ENCODE results near the gene NDUFA3. TPM values are rescaled to one million over a fixed set of nuclear protein-coding genes. Genes with fewer than 3 reads are reported as not detected.

Gene NDUFA3
- total and polyA plus RNA-seq, 7 experiments from 2014 or later, result 64.4 to 490 (median 124) TPM

DNA sequence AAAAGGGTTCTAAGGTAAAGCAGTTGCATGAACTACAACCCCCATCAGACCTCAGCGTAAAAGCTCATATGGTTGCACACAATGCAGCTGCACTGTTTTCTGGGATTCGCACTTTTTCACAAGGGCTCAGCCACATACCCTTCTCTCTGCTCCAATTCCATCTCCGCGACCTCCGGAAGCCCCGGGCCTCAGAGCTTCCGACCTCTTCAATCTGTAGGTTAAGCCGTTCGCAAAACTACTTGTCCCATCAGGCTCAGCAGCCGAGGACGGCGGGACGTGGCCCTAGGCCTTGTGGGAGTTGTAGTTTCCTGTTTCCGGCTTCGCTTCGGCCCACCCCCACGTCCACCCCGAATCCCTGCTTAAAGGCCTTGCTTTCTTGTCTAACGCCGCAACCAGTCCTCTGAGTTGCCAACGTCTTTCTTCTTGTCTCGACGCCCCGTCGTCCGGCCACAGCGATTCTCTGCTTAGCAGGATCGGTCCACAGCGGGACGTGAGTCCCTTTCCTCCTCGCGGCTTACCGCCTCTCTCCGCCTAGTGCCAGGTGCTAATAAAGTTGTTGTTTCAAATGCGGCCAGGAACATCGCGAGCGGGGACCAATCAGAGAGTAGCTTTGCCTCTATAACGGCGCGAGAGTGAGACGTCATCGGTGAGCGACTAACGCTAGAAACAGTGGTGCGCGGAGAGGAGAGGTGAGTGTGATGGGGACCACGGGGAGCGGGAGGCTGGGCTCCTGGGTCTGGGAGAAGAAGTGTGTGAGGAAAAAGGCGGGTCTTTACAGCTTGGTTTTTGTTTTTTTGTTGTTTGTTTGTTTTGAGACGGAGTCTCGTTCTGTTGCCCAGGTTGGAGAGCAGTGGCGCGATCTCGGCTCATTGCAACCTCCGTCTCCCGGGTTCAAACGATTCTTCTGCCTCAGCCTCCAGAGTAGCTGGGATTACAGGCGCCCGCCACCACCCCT is 12.7 kb downstream of the NDUFA3 start, which contains the start of the genes PRPF31 and TFPT:
Gene PRPF31, plus strand, starts transcription at position 646 of the 955 bp plus-strand sequence. CDS start 2,525 bp downstream, outside the sequence.
Gene TFPT, minus strand, starts transcription at position 549 of the 955 bp plus-strand sequence. Its CDS starts 388 bp downstream, at position 161.
- Mint-ChIP-seq H3K4me1 (peaks cover 23 to 48% (median 42%) of the 10 kb centered on the region in 7 donors), H3K9me3 (peaks cover 0 to 5% (median 0%) of the 10 kb centered on the region in 11 donors), H3K27me3 (peaks cover 0 to 2% (median 0%) of the 10 kb centered on the region in 5 donors), H3K27ac (peak within 1 kb of the TSS; percentile 88 to 97 (median 94)), H3K4me3 (peak within 1 kb of the TSS; percentile 86 to 96 (median 94)), H3K36me3 (peaks cover 7 to 20% (median 14%) of the 10 kb centered on the region in 5 donors)
- intact Hi-C loops (cut with micrococcal nuclease), result loop anchor here (1.0 to 10.0 kb wide), 14 partner anchors 13 to 1002 kb away; partner anchors contain the start of genes CNOT3 (in 2 of the 2), LENG1 (in 2 of the 2), NDUFA3 (in 2 of the 2) and PPP1R12C (in 2 of the 2)
- ATAC-seq (peak; percentile 92), DNase-seq (peak; percentile 80 to 98 (median 97))
- peak within 1 kb of the TSS; percentile 88 for H3K27ac ChIP-seq (ENCODE audit: low read depth, low read length)
- peaks cover 11 to 20% of the 10 kb centered on the region in 2 donors for H3K4me1 ChIP-seq (ENCODE audit: control insufficient read depth in 2 of 2, insufficient read depth in 2 of 2, low read length in 2 of 2)
- ChIA-PET POLR2A (interaction anchor here (0.8 to 5.0 kb wide), 17 partner anchors 9 to 1293 kb away, joined by 3 to 86 read pairs (median 4); partner anchors contain the start of genes CNOT3, LENG1, LENG8 and MBOAT7), CTCF (interaction anchor here (0.6 to 1.5 kb wide), 5 partner anchors 17 to 151 kb away, joined by 3 to 4 read pairs (median 3); no protein-coding TSS in a partner anchor)
- no peaks in the 10 kb centered on the region for H3K27me3 ChIP-seq (ENCODE audit: control insufficient read depth in 2 of 2, insufficient read depth in 2 of 2, low read length in 2 of 2)
- no peaks in the 10 kb centered on the region for H3K9me3 ChIP-seq (ENCODE audit: control insufficient read depth in 2 of 3, low read length in 3 of 3)
- H3K4me3 ChIP-seq (ENCODE audit: low read length), result peak within 1 kb of the TSS; percentile 94
- H3K36me3 ChIP-seq (ENCODE audit: control insufficient read depth in 2 of 3, insufficient read depth in 3 of 3, low read length in 3 of 3), result peaks cover 0 to 33% (median 6%) of the 10 kb centered on the region in 3 experiments

DNA sequence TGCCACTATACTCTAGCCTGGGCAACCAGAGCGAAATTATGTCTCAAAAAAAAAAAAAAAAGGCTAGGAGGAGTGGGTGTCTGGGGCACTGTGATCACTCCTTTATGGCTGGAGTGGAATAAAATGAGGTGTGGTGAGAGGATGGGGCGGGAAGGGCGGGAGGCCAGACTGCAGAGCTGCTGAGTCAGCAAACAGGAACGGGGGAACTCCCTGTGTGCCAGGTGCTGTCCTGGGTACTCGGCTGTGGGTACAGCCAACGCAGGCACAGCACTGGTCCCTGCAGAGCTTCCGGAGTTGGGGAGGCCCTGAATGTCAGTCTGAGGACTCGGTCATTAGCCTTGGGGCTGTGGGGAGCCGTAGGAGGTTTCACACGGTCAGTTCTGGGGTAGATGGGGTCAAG is 18.6 kb downstream of the NDUFA3 start:
- peaks cover 3 to 40% (median 9%) of the 10 kb centered on the region in 5 donors for H3K36me3 Mint-ChIP-seq
- no peak overlapping the region for H3K27ac Mint-ChIP-seq
- no peaks in the 10 kb centered on the region for H3K9me3 Mint-ChIP-seq
- no peaks in the 10 kb centered on the region for H3K9me3 ChIP-seq (ENCODE audit: control insufficient read depth in 2 of 3, low read length in 3 of 3)
- DNase-seq, result no peak
- intact Hi-C loops (cut with micrococcal nuclease), result no loop called here
- no peak for ATAC-seq
- peaks cover 0 to 10% of the 10 kb centered on the region in 2 donors for H3K4me1 ChIP-seq (ENCODE audit: control insufficient read depth in 2 of 2, insufficient read depth in 2 of 2, low read length in 2 of 2)
- peaks cover 6 to 79% (median 18%) of the 10 kb centered on the region in 3 experiments for H3K36me3 ChIP-seq (ENCODE audit: control insufficient read depth in 2 of 3, insufficient read depth in 3 of 3, low read length in 3 of 3)
- no peak overlapping the region for H3K27ac ChIP-seq (ENCODE audit: low read depth, low read length)
- POLR2A ChIA-PET, result no interaction called here
- H3K4me3 ChIP-seq (ENCODE audit: low read length), result no peak overlapping the region
- H3K4me1 Mint-ChIP-seq, result peaks cover 5 to 19% (median 11%) of the 10 kb centered on the region in 7 donors
- H3K4me3 Mint-ChIP-seq, result no peak overlapping the region
- CTCF ChIA-PET, result no interaction called here
- no peaks in the 10 kb centered on the region for H3K27me3 ChIP-seq (ENCODE audit: control insufficient read depth in 2 of 2, insufficient read depth in 2 of 2, low read length in 2 of 2)
- no peaks in the 10 kb centered on the region for H3K27me3 Mint-ChIP-seq

DNA sequence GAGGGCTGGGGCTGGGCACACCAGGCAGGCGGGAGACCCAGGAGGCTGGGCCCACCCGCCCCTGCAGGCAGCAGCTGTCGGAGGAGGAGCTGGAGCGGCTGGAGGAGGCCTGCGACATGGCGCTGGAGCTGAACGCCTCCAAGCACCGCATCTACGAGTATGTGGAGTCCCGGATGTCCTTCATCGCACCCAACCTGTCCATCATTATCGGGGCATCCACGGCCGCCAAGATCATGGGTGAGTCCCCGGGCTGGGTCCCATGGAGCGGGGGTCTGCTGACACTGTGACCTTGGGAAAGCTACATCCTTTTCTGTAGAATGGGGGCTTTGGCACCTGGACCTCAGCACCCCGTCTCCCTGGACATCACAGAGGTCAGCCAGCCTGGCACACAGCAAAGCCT is 21.0 kb downstream of the NDUFA3 start:
- intact Hi-C loops (cut with micrococcal nuclease), result no loop called here
- Mint-ChIP-seq H3K4me1 (no peaks in the 10 kb centered on the region), H3K36me3 (peaks cover 10 to 39% (median 14%) of the 10 kb centered on the region in 5 donors), H3K27ac (no peak overlapping the region), H3K9me3 (no peaks in the 10 kb centered on the region), H3K4me3 (no peak overlapping the region), H3K27me3 (no peaks in the 10 kb centered on the region)
- peaks cover 6 to 97% (median 24%) of the 10 kb centered on the region in 3 experiments for H3K36me3 ChIP-seq (ENCODE audit: control insufficient read depth in 2 of 3, insufficient read depth in 3 of 3, low read length in 3 of 3)
- H3K27me3 ChIP-seq (ENCODE audit: control insufficient read depth in 2 of 2, insufficient read depth in 2 of 2, low read length in 2 of 2), result no peaks in the 10 kb centered on the region
- H3K4me1 ChIP-seq (ENCODE audit: control insufficient read depth in 2 of 2, insufficient read depth in 2 of 2, low read length in 2 of 2), result no peaks in the 10 kb centered on the region
- no peak overlapping the region for H3K4me3 ChIP-seq (ENCODE audit: low read length)
- DNase-seq (no peak), ATAC-seq (no peak)
- POLR2A ChIA-PET, result interaction anchor here (1.4 to 1.9 kb wide), 2 partner anchors 8 to 13 kb away, joined by 3 to 11 read pairs; partner anchors contain the start of genes PRPF31 and TFPT
- no peak overlapping the region for H3K27ac ChIP-seq (ENCODE audit: low read depth, low read length)
- CTCF ChIA-PET, result no interaction called here
- no peaks in the 10 kb centered on the region for H3K9me3 ChIP-seq (ENCODE audit: control insufficient read depth in 2 of 3, low read length in 3 of 3)

DNA sequence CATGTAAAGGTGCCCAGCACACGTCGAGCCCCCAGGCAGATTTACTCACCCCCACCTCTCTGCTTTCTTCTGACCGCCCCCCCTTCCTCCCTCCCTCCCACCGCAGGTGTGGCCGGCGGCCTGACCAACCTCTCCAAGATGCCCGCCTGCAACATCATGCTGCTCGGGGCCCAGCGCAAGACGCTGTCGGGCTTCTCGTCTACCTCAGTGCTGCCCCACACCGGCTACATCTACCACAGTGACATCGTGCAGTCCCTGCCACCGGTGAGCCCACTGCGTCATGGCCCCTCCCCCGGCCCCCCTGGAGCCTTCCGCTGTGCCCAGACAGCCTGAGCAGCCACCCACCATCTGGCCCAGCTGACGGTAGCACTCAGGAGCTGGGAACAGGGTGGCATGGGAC is 21.7 kb downstream of the NDUFA3 start:
- no peaks in the 10 kb centered on the region for H3K4me1 ChIP-seq (ENCODE audit: control insufficient read depth in 2 of 2, insufficient read depth in 2 of 2, low read length in 2 of 2)
- POLR2A ChIA-PET, result interaction anchor here (1.9 kb wide), 1 partner anchor 9 kb away, joined by 11 read pairs; the partner anchor contains the start of genes PRPF31 and TFPT
- intact Hi-C loops (cut with micrococcal nuclease), result no loop called here
- H3K27ac ChIP-seq (ENCODE audit: low read depth, low read length), result no peak overlapping the region
- Mint-ChIP-seq H3K27ac (no peak overlapping the region), H3K4me3 (no peak overlapping the region), H3K36me3 (peaks cover 10 to 39% (median 14%) of the 10 kb centered on the region in 5 donors), H3K9me3 (no peaks in the 10 kb centered on the region), H3K27me3 (no peaks in the 10 kb centered on the region), H3K4me1 (no peaks in the 10 kb centered on the region)
- H3K9me3 ChIP-seq (ENCODE audit: control insufficient read depth in 2 of 3, low read length in 3 of 3), result no peaks in the 10 kb centered on the region
- no peak overlapping the region for H3K4me3 ChIP-seq (ENCODE audit: low read length)
- CTCF ChIA-PET, result no interaction called here
- peaks cover 9 to 98% (median 24%) of the 10 kb centered on the region in 3 experiments for H3K36me3 ChIP-seq (ENCODE audit: control insufficient read depth in 2 of 3, insufficient read depth in 3 of 3, low read length in 3 of 3)
- DNase-seq (no peak), ATAC-seq (no peak)
- no peaks in the 10 kb centered on the region for H3K27me3 ChIP-seq (ENCODE audit: control insufficient read depth in 2 of 2, insufficient read depth in 2 of 2, low read length in 2 of 2)

DNA sequence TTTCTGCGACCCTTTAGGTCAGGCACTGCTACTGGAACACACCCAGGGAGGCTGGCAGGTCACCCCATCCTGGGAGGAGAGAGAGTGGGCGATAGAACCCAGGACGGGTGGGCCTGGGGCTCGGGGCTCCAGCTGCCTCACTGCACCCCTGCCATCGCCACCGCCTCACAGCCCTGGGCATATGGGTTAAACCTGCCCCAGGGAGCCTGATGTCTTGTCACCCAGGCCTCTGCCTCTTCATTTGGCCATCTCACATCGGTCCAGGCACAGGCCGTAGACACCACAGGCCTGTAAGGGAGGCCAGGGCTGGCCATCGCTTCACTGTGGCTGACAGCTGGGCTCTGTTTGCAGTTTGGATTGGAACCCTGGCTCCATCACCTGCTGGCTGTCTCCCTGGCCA is 23.1 kb downstream of the NDUFA3 start:
- no peaks in the 10 kb centered on the region for H3K27me3 Mint-ChIP-seq
- no peak overlapping the region for H3K4me3 Mint-ChIP-seq
- ATAC-seq, result no peak
- DNase-seq, result no peak
- peaks cover 7 to 35% (median 11%) of the 10 kb centered on the region in 5 donors for H3K36me3 Mint-ChIP-seq
- H3K4me1 Mint-ChIP-seq, result no peaks in the 10 kb centered on the region
- ChIA-PET POLR2A (no interaction called here), CTCF (no interaction called here)
- H3K27ac Mint-ChIP-seq, result no peak overlapping the region
- peaks cover 9 to 93% (median 24%) of the 10 kb centered on the region in 3 experiments for H3K36me3 ChIP-seq (ENCODE audit: control insufficient read depth in 2 of 3, insufficient read depth in 3 of 3, low read length in 3 of 3)
- H3K9me3 ChIP-seq (ENCODE audit: control insufficient read depth in 2 of 3, low read length in 3 of 3), result no peaks in the 10 kb centered on the region
- no peak overlapping the region for H3K4me3 ChIP-seq (ENCODE audit: low read length)
- no peaks in the 10 kb centered on the region for H3K4me1 ChIP-seq (ENCODE audit: control insufficient read depth in 2 of 2, insufficient read depth in 2 of 2, low read length in 2 of 2)
- no peaks in the 10 kb centered on the region for H3K27me3 ChIP-seq (ENCODE audit: control insufficient read depth in 2 of 2, insufficient read depth in 2 of 2, low read length in 2 of 2)
- no peaks in the 10 kb centered on the region for H3K9me3 Mint-ChIP-seq
- intact Hi-C loops (cut with micrococcal nuclease), result no loop called here
- H3K27ac ChIP-seq (ENCODE audit: low read depth, low read length), result no peak overlapping the region

DNA sequence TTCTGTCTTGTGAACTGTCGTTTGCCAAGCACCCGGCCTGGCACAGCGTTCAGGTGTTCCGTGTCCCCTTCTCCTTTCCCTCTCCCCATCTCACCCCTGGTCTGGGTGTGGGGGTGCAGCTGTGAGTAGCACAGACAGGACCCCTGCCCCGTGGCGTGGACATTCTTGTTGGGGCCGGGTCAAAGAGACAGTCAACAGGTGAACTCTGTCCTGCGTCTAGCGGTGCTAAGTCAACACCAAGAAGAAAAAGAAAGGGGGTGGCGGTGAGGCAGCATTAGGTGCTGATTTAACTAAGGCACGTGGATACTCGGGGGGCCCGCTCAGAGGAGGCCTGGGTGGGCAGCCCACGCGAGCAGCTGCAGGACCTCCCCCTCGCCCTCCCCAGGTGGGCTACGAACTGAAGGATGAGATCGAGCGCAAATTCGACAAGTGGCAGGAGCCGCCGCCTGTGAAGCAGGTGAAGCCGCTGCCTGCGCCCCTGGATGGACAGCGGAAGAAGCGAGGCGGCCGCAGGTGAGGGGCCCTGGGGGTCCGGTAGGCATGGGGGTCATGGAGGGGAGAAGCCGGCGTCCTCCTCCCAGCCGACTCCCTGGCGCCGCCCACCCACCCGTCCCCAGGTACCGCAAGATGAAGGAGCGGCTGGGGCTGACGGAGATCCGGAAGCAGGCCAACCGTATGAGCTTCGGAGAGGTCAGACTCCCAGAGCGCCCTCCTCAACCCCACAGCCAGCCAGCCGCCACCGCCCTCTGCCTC is 25.2 kb downstream of the NDUFA3 start:
- no peaks in the 10 kb centered on the region for H3K27me3 ChIP-seq (ENCODE audit: control insufficient read depth in 2 of 2, insufficient read depth in 2 of 2, low read length in 2 of 2)
- Mint-ChIP-seq H3K36me3 (peaks cover 5 to 30% (median 8%) of the 10 kb centered on the region in 5 donors), H3K9me3 (no peaks in the 10 kb centered on the region), H3K27ac (no peak overlapping the region), H3K4me3 (no peak overlapping the region), H3K27me3 (no peaks in the 10 kb centered on the region), H3K4me1 (no peaks in the 10 kb centered on the region)
- no peak for DNase-seq
- no peaks in the 10 kb centered on the region for H3K9me3 ChIP-seq (ENCODE audit: control insufficient read depth in 2 of 3, low read length in 3 of 3)
- H3K36me3 ChIP-seq (ENCODE audit: control insufficient read depth in 2 of 3, insufficient read depth in 3 of 3, low read length in 3 of 3), result peaks cover 9 to 87% (median 20%) of the 10 kb centered on the region in 3 experiments
- no peak overlapping the region for H3K27ac ChIP-seq (ENCODE audit: low read depth, low read length)
- intact Hi-C loops (cut with micrococcal nuclease), result no loop called here
- no peak overlapping the region for H3K4me3 ChIP-seq (ENCODE audit: low read length)
- ATAC-seq, result no peak
- CTCF ChIA-PET, result no interaction called here
- POLR2A ChIA-PET, result interaction anchor here (1.2 kb wide), 1 partner anchor 32 kb away, joined by 4 read pairs; the partner anchor contains the start of gene LENG1
- no peaks in the 10 kb centered on the region for H3K4me1 ChIP-seq (ENCODE audit: control insufficient read depth in 2 of 2, insufficient read depth in 2 of 2, low read length in 2 of 2)
